WI38 (cell line): ENCODE results near the gene ADGRL2.
"Not testable (repeated sequence)": the region's sequence is repeated elsewhere in the genome, so short reads cannot be mapped to it uniquely, and the experiment has no call there.

Experiments
- H3K4me3 ChIP-seq: 2 replicates; pipeline ENCODE4 v1.5.1; 2011; ENCODE audit warnings: low read depth, mild to moderate bottlenecking, control low read depth, low read length
- CTCF ChIP-seq: IDR thresholded peaks from 2 replicates; pipeline ENCODE4 v1.5.1; 2012; ENCODE audit warnings: low read depth, mild to moderate bottlenecking, control low read depth, low read length

Gene ADGRL2

DNA sequence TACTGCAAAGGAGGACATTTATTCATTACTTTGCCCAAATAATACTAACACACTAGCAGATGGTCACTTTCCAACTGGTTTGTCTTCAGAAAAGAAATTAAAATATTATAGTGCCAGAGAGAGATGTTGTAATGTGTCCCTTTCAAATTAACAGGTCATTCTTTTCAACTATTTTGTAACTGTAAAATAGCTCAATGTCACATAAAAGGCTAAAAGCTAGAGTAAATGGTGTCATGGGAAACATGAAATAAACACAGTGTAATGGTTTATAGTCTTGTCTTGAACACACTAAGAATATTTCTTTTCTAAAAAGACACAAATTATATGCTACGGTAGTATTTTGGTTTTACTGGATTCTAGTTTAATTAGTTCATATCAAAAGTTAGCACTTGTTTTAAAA, 77.8 kb downstream of the ADGRL2 start:
- H3K4me3 ChIP-seq, result no peak overlapping the region
- TF ChIP-seq CTCF, result no peak

- TF ChIP-seq CTCF, result no peak
- H3K4me3 ChIP-seq, result no peak overlapping the region
Measured at GRCh38 chr1:81880781-81881180, 80.0 kb downstream of the ADGRL2 start.

GRCh38 chr1:81885291-81885690, 84.6 kb downstream of the ADGRL2 start:
- no peak overlapping the region for H3K4me3 ChIP-seq
- no peak for TF ChIP-seq CTCF

DNA sequence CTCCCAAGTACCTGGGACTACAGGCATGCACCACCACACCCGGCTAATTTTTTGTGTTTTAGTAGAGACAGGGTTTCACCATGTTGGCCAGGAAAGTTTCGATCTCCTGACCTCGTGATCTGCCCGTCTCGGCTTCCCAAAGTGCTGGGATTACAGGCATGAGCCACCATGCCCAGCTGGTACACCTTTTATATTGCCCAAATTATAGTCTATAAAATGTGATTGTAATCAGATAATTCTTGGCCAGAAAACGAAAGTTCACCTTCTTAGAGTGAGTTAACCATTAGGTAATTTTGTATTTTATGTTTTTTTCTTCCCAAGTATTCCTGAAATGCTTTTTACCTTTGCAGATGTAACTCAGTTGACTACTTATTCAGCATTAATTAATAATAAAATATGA, 85.6 kb downstream of the ADGRL2 start:
- not testable (repeated sequence) for H3K4me3 ChIP-seq

DNA sequence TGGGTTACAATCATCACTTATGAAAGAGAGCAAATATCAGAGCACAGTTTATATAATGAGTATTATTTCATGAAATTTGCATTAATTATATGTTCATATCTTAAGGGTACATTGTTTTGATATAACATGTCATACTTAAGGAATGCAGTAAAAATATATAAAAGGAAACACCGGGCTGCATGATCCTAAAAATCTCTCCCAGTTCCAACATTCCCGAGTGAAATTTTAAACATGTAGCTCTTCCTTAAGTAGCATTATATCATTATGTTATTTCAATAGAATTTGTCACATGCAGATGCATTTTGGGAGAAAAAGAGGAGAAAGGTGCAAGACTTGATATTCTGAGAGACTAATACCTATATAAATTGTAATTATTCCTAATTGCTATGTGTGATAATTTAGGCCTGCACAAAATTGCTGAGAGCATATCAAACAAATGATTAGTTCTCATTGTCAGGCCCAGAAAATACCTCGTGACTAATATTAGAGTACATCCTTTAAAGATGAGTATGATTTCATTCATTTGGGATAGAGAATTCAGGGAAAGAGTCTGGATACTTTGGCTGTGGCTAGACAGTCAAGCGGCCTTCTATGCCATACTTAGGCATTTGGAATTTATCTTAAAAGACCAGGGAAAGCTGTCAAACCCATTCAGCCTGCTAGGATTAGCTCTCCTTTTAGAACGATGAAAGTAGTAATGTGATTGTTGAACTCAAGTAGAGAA, 86.8 kb downstream of the ADGRL2 start:
- no peak overlapping the region for H3K4me3 ChIP-seq
- TF ChIP-seq CTCF, result no peak

DNA sequence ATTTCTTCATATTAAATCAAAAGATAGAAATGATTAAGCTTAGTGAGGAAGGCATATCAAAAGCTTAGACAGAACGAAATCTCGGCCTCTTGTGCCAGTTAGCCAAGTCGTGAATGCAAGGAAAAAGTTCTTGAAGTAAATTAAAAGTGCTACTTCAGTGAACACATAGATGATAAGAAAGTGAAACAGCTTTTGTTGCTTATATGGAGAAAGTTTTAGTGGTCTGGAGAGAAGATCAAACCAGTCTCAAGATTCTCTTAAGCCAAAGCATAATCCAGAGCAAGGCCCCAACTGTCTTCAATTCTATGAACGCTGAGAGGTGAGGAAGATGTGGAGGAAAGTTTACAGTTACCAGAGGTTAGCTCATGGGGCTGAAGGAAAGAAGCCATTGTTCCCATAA, 88.4 kb downstream of the ADGRL2 start:
- no peak for TF ChIP-seq CTCF
- H3K4me3 ChIP-seq, result no peak overlapping the region

GRCh38 chr1:81894867-81895266, 94.1 kb downstream of the ADGRL2 start:
- no peak overlapping the region for H3K4me3 ChIP-seq
- no peak for TF ChIP-seq CTCF
